Activated T-helper 17 cell treated with anti-CD3 and anti-CD28 coated beads, Interleukin-2, amount 50 U/mL, for 72 hours (primary cell): Measurements from ENCODE around the gene EIF4A3. TPM values are rescaled to one million over a fixed set of nuclear protein-coding genes. Genes with fewer than 3 reads are reported as not detected.

ENCODE experiments used
- ATAC-seq: fragments of 150-1000 bp; cut with Tn5 transposase; replicated peaks from 2 replicates; pipeline ENCODE4 v1.10.0; 2021; ENCODE audit warnings: mild to moderate bottlenecking, moderate library complexity
- H3K27ac Mint-ChIP-seq: one replicate; pipeline ENCODE4 v1.8.0; 2022; ENCODE audit warnings: mixed read lengths
- H3K27me3 Mint-ChIP-seq: one replicate; pipeline ENCODE4 v1.8.0; 2022; ENCODE audit warnings: mixed read lengths
- H3K36me3 Mint-ChIP-seq: one replicate; pipeline ENCODE4 v1.8.0; 2022; ENCODE audit warnings: low read depth, mild to moderate bottlenecking, mixed read lengths
- H3K4me1 Mint-ChIP-seq: one replicate; pipeline ENCODE4 v1.8.0; 2022; ENCODE audit warnings: mixed read lengths
- H3K4me3 Mint-ChIP-seq: one replicate; pipeline ENCODE4 v1.8.0; 2022; ENCODE audit warnings: mild to moderate bottlenecking, mixed read lengths
- H3K9me3 Mint-ChIP-seq: one replicate; pipeline ENCODE4 v1.8.0; 2022; ENCODE audit warnings: mixed read lengths
- total RNA-seq, 2 donors: library from RNA; stranded (reverse); gene quantifications; one replicate each; pipeline ENCODE4 v1.2.3, GENCODE V29; 2022

The EIF4A3 gene
- total RNA-seq, 2 donors from 2014 or later: 141 to 182 TPM

DNA sequence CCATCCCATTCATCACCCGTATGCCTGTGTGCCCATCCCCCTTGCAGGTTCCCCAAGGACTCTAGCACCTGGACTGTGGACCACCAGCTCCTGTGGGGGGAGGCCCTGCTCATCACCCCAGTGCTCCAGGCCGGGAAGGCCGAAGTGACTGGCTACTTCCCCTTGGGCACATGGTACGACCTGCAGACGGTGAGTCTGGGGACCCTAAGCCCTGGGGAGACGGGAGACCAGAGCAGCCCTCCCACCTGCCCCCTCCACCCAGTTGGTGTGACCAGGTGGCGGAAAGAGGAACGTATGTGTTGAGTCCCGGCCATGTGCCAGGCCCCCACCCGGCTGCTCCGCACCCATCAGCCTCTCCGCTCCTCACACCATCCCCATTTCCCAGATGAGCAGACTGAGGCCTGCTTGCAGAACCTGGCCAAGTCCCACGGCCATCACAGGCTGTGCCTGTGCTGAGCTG lies 30.0 kb downstream of the EIF4A3 start:
- Mint-ChIP-seq H3K27ac (no peak overlapping the region), H3K4me3 (no peak overlapping the region), H3K9me3 (peaks cover 6% of the 10 kb centered on the region), H3K27me3 (no peaks in the 10 kb centered on the region), H3K4me1 (peaks cover 8% of the 10 kb centered on the region), H3K36me3 (no peaks in the 10 kb centered on the region)
- ATAC-seq: no peak

DNA sequence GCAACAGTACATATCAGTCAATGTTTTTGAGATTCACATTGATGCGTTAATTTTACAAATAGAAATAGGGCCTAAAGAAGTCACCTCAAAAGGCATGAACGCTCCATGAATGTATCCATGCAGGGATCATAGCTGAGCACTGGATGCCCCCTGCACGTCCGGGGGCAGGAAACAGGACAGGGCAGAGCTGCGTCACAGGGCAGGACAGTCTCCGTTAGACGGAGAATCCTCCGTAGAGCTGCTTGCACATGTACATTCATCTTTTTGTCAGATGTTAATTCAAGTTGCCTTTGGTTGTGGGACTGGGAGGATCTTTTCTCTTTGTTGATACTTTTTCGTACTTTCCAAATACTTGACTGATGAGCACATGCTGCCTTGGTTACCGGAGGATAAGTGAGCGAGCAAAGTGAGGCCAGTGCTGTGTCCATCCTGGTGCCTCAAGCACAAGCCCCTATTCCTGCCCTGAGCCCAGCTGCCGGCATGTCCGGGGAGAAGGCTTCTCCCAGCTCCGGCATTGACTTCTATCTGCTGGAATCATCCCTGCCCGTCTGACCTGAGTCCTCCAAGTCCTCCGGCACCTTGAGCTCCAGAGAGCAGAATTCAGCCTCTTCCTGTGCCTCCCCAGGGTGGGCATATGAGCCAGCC lies 30.5 kb downstream of the EIF4A3 start:
- peaks cover 6% of the 10 kb centered on the region for H3K9me3 Mint-ChIP-seq
- H3K4me3 Mint-ChIP-seq: no peak overlapping the region
- H3K4me1 Mint-ChIP-seq: peaks cover 8% of the 10 kb centered on the region
- ATAC-seq: no peak
- no peaks in the 10 kb centered on the region for H3K27me3 Mint-ChIP-seq
- H3K36me3 Mint-ChIP-seq: no peaks in the 10 kb centered on the region
- no peak overlapping the region for H3K27ac Mint-ChIP-seq

DNA sequence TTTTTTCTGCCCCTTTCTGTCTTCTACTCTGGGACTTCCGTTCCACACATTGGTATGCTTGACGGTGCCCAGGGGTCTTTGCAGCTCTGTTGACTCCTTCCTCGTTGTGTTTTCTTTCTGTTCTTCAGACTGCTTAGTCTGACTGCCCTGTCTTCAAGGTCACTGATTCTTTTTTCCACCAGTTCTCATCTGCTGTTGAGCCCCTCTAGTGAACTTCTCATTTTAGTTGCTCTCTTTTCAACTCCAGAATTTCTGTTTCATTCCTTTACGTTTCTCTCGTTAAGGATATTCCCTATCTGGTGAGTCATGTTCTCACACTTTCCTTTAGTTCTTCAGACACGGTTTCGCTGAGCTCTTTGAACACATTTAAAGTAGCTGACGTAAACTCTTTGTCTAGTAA lies 31.8 kb downstream of the EIF4A3 start:
- no peaks in the 10 kb centered on the region for H3K36me3 Mint-ChIP-seq
- no peak overlapping the region for H3K4me3 Mint-ChIP-seq
- peak overlapping the region; percentile 53 for H3K27ac Mint-ChIP-seq
- no peak for ATAC-seq
- no peaks in the 10 kb centered on the region for H3K27me3 Mint-ChIP-seq
- H3K4me1 Mint-ChIP-seq: peaks cover 8% of the 10 kb centered on the region
- H3K9me3 Mint-ChIP-seq: peaks cover 6% of the 10 kb centered on the region

DNA sequence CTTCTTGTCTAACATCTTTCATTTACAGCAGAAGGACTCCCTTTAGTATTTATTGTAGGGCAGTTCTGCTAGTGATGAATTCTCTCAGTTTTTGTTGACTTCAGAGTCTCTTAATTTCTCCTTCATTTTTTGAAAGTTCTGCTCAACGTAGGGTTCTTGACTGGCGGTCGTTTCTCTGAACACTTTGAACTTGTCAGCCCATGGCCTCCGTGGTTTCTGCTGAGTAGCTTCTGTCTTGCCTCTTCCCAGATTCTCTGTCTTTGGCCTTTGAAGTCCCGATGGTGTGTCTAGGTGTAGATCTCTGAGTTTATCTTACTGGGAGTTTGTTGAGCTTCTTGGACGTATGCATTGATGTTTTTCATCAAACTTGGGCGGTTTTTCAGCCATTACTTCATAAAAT lies 32.2 kb downstream of the EIF4A3 start:
- Mint-ChIP-seq H3K27me3 (no peaks in the 10 kb centered on the region), H3K4me3 (no peak overlapping the region), H3K36me3 (no peaks in the 10 kb centered on the region), H3K4me1 (peaks cover 8% of the 10 kb centered on the region), H3K9me3 (peaks cover 6% of the 10 kb centered on the region), H3K27ac (peak overlapping the region; percentile 53)
- no peak for ATAC-seq

DNA sequence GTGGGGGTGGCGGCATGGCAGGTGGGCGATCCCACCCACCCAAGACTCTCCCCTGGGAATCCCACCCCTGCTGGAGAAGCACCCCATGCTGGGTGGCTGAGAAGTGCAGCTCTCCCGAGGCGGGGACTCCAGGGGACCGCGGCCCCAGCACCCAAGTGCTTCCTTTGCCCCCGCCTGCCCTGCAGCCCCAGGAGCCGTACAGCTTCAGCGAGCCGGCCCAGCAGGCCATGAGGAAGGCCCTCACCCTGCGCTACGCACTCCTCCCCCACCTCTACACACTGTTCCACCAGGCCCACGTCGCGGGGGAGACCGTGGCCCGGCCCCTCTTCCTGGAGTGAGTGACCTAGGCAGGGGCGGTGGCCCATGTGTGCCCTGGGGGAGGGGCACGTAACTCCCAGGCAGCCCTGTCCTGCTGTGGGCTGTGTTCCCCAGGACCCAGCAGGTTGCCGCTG lies 33.9 kb downstream of the EIF4A3 start:
- Mint-ChIP-seq H3K4me3 (no peak overlapping the region), H3K27me3 (no peaks in the 10 kb centered on the region), H3K27ac (no peak overlapping the region), H3K36me3 (no peaks in the 10 kb centered on the region), H3K4me1 (peaks cover 8% of the 10 kb centered on the region), H3K9me3 (peaks cover 6% of the 10 kb centered on the region)
- no peak for ATAC-seq

DNA sequence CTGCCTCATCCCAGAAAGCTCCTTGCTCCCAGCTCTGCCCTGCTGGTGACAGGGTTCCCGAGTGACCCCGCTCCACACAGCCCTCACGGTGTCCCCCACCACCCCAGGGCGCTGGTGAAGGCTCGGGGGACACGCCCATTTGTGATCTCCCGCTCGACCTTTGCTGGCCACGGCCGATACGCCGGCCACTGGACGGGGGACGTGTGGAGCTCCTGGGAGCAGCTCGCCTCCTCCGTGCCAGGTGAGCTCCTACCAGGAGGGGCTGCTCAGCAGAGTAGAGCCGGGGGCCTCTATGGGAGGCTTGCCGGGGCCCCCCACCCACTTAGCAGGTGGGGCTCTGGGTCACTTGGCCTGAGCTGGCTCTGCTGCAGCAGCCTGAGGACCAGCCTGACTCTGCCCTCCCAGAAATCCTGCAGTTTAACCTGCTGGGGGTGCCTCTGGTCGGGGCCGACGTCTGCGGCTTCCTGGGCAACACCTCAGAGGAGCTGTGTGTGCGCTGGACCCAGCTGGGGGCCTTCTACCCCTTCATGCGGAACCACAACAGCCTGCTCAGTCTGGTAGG lies 34.4 kb downstream of the EIF4A3 start:
- Mint-ChIP-seq H3K27me3 (no peaks in the 10 kb centered on the region), H3K9me3 (peaks cover 6% of the 10 kb centered on the region), H3K27ac (no peak overlapping the region), H3K36me3 (no peaks in the 10 kb centered on the region), H3K4me1 (peaks cover 8% of the 10 kb centered on the region), H3K4me3 (no peak overlapping the region)
- ATAC-seq: no peak

GRCh38 chr17:80111702-80112470 lies 35.0 kb downstream of the EIF4A3 start:
- Mint-ChIP-seq H3K4me1 (peaks cover 8% of the 10 kb centered on the region), H3K4me3 (no peak overlapping the region), H3K27me3 (no peaks in the 10 kb centered on the region), H3K36me3 (no peaks in the 10 kb centered on the region), H3K27ac (no peak overlapping the region), H3K9me3 (peaks cover 6% of the 10 kb centered on the region)
- no peak for ATAC-seq

- no peaks in the 10 kb centered on the region for H3K36me3 Mint-ChIP-seq
- H3K4me3 Mint-ChIP-seq: no peak overlapping the region
- peaks cover 6% of the 10 kb centered on the region for H3K9me3 Mint-ChIP-seq
- no peak for ATAC-seq
- peaks cover 8% of the 10 kb centered on the region for H3K4me1 Mint-ChIP-seq
- no peaks in the 10 kb centered on the region for H3K27me3 Mint-ChIP-seq
- no peak overlapping the region for H3K27ac Mint-ChIP-seq
These were observed 35.8 kb downstream of the EIF4A3 start for GRCh38 chr17:80110927-80111701.

GRCh38 chr17:80110447-80110812 lies 36.5 kb downstream of the EIF4A3 start:
- peaks cover 8% of the 10 kb centered on the region for H3K4me1 Mint-ChIP-seq
- no peak overlapping the region for H3K27ac Mint-ChIP-seq
- peaks cover 6% of the 10 kb centered on the region for H3K9me3 Mint-ChIP-seq

DNA sequence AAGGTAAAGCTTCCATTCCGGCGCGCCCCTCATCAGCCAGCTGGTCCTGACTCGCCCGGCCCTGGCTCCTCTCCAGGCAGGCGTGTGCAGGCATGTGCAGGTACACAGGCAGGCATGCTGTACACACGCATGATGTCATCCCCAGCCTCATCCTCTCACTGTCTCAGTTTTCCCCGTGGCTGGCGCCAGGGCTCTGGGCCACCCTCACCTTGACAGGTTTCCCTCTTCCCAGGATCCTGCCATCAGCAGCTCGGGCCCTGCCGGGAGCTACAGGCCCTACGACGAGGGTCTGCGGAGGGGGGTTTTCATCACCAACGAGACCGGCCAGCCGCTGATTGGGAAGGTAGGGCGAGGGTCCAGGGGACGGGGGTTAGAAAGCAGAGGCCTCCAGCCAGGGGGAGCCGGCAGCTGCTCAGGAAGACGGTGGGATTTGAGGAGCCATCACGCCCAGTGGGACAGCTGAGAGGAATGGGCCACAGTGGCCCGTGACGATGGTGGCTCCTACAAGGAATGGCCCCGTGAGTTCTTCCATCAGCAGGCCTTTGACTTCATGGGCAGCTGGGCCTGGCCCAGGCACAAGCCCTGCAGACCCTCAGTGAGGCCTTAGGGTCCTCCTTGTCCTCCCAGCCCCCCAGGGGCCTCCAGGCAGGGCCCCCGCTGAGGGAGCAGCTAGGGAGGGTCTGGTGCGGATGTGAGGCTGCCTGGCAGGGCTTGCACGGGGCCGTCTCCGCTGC lies 37.0 kb downstream of the EIF4A3 start:
- no peak overlapping the region for H3K4me3 Mint-ChIP-seq
- no peak for ATAC-seq
- no peak overlapping the region for H3K27ac Mint-ChIP-seq
- H3K4me1 Mint-ChIP-seq: peaks cover 3% of the 10 kb centered on the region
- peaks cover 1% of the 10 kb centered on the region for H3K9me3 Mint-ChIP-seq
- H3K36me3 Mint-ChIP-seq: no peaks in the 10 kb centered on the region
- no peaks in the 10 kb centered on the region for H3K27me3 Mint-ChIP-seq

More at GRCh38 chr17:80110447-80110812, 36.5 kb downstream of the EIF4A3 start:
- Mint-ChIP-seq H3K27me3 (no peaks in the 10 kb centered on the region), H3K36me3 (no peaks in the 10 kb centered on the region), H3K4me3 (no peak overlapping the region)
- no peak for ATAC-seq

GRCh38 chr17:80109066-80109660 lies 37.8 kb downstream of the EIF4A3 start:
- ATAC-seq: no peak
- no peaks in the 10 kb centered on the region for H3K9me3 Mint-ChIP-seq
- no peak overlapping the region for H3K27ac Mint-ChIP-seq
- no peak overlapping the region for H3K4me3 Mint-ChIP-seq
- no peaks in the 10 kb centered on the region for H3K36me3 Mint-ChIP-seq
- H3K4me1 Mint-ChIP-seq: no peaks in the 10 kb centered on the region
- H3K27me3 Mint-ChIP-seq: no peaks in the 10 kb centered on the region

- Mint-ChIP-seq H3K27me3 (no peaks in the 10 kb centered on the region), H3K4me3 (no peak overlapping the region), H3K36me3 (no peaks in the 10 kb centered on the region), H3K9me3 (no peaks in the 10 kb centered on the region), H3K4me1 (peaks cover 3% of the 10 kb centered on the region), H3K27ac (no peak overlapping the region)
- ATAC-seq: no peak
These were observed 38.6 kb downstream of the EIF4A3 start for GRCh38 chr17:80108036-80108971.
